GM19468 (cell line): ENCODE results near the gene RAD51B.
"Not testable (repeated sequence)": the region's sequence is repeated elsewhere in the genome, so short reads cannot be mapped to it uniquely, and the experiment has no call there.

Experiments
- ATAC-seq: cut with Tn5 transposase; IDR thresholded peaks from one replicate; pipeline ENCODE4 v1.9.1; 2021; ENCODE audit warnings: mild to moderate bottlenecking, moderate library complexity, moderate number of reproducible peaks; ENCODE audit not compliant: unreplicated experiment; ENCODE audit errors: extremely low read depth

Gene RAD51B

GRCh38 chr14:68254669-68255527, 435.3 kb downstream of the RAD51B start:
- no peak for ATAC-seq

GRCh38 chr14:68255693-68256178, 436.2 kb downstream of the RAD51B start:
- ATAC-seq, result no peak

- ATAC-seq, result no peak
These were observed 438.4 kb downstream of the RAD51B start for GRCh38 chr14:68257969-68258368.

DNA sequence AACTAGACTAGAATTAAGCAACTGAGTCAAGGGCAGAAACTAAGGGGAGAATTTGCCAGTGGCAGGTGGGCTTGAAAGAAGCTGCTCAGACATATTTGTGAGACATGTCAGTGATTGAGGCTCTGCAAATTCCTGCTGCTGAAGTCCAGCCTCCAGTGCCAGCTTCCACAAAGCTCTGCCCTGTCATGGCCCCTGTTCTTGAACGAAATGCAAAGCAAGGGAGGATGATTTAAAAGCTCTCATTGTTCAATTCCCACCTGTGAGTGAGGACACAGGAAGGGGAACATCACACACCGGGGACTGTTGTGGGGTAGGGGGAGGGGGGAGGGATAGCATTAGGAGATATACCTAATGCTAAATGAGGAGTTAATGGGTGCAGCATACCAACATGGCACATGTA, 439.4 kb downstream of the RAD51B start:
- ATAC-seq, result not testable (repeated sequence)

- no peak for ATAC-seq
These were observed 440.5 kb downstream of the RAD51B start for GRCh38 chr14:68260121-68260520.

DNA sequence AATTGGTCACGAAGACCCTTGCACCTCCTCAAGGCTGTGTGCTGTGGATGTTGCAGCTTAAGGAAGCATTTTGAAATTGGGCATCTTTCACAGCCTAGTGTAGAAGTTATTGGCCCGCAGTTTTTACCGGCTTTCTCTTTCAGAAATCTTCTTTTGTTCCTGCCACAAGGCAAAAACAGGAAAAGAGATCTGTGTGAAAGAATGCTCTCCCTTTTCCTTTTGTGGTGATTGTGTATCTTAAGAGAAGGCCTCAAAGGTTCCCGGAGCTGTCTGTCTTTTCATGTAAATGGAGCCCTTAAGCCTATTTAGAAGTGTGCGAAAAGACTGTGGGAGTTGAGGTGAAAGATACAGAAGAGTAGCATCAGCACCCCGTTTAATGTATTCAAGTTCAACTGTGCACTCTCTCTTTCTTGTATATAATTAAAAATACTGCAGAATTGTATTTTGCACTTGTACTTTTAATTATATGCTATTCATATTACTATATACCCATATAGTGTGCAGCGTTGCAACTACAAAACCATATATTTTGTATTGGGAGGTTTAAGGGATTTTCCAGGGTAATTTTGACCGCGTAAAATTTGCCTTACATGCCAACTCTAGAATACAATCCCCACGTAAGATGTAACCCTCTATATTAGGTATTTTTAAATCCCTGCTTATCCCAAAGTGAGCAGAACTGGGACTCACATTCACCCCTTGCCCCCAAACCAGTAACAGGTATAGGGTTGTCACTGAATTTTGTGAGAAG, 441.7 kb downstream of the RAD51B start:
- no peak for ATAC-seq

DNA sequence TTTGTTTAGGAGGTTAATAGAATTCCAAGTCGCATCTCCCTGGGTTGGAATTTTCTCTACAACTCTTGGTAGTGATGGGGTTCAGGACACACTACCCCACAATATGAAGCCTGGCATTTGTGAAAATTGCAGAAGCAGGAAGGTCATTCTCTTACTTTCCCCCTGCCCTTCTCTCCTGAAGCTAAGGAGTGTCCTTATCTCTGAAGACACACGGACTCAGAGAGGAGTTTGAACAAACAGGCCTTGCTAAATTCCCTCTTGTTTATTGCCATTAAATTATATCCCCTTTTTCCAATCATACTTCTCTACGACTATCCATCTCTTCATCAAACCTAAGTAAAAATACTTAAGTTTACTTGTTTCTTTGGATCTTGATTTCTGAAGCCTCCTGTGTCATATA, 443.0 kb downstream of the RAD51B start:
- no peak for ATAC-seq

DNA sequence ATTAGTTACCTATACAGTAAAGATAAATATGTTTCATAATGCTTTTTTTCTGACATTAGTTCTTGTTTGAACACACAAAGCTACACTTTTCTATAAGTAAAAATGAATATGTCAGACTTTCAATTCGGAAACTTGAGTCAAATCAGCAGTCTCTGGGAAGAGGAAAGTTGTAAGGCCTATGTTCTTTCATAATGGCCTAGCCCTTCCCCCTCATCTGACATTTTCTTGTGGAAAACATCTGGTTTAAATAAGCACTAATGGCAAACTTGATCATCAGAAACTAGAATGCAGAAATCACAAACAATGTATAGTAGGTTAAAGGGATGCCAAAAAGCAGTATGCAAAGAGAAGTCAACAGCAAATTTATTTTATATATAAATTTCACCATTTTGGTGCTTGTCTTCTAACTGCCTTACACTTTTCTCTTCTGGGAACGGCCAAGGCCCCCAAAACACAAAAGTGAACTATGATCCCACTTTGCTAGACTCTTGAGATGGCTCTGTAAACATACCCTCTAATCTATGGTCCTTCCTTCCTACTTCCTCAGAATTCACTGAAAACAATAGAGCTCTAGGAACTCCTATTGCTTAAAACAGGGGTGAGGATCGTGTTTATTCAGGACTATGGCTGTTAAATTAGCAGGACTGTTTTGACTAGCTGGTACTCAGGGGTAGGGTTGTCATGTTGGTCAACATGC, 444.1 kb downstream of the RAD51B start:
- ATAC-seq, result no peak

GRCh38 chr14:68264260-68264569, 444.6 kb downstream of the RAD51B start:
- ATAC-seq, result no peak

- ATAC-seq, result no peak
These were observed 447.4 kb downstream of the RAD51B start for GRCh38 chr14:68266998-68267397.

- ATAC-seq, result no peak
These were observed 448.6 kb downstream of the RAD51B start for GRCh38 chr14:68268197-68268596.

- ATAC-seq, result no peak
These were observed 449.1 kb downstream of the RAD51B start for GRCh38 chr14:68268719-68269118.

DNA sequence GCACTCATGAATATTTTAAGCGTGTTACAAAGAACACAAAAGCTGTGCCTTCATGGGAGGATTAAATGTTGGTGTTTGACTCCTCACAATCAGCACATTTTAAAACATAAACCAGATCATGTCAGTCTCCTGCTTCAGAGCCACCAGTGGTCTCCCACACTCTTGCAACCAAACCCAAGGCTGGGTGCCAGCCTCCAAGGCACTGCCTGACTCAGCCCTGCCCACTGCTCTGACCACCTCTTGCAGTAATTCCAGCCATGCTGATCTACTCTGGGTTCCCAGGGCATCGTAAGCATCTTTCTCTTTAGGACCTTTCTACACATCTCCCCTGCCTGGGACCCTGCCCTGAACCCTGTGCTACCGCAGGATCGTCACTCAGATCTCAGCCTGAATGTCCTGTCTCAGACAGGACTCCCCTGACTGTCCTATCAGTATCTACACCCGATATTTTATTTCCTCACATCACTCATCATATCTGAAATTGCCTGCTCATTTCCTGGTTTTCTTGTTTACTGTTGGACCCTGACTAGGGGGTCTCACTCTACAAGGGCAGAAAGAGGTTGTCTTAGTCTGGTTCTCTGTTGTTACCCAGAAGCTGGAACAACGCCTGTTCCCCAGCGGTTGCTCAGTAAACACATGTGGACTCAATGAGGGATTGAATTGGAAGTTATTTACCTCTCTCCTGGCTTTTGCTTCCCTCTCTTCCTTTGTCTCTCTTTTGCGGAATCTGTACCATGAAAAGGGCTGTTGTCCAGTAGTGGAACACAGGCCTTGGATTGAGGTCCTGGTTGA, 449.8 kb downstream of the RAD51B start:
- ATAC-seq, result no peak

DNA sequence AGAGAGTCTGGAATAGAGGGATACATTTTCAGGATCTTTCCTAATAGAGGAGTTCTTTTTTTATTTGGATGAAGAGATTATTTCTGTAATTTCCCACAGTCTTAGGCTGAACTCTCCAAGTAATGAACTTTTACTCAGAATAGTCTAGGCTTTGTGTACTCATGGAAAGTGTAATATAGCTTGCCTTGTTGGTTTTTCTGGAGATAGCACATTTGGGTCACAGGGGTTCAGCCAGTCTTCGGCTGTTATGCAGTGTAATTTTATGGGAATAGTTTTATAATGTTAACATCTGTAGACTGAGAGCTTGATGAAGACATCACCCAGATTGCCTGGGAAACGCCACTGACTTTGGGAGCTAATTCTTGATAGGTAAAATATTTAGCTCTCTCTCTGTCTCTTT, 450.8 kb downstream of the RAD51B start:
- no peak for ATAC-seq

GRCh38 chr14:68271913-68272391, 452.4 kb downstream of the RAD51B start:
- ATAC-seq, result no peak

DNA sequence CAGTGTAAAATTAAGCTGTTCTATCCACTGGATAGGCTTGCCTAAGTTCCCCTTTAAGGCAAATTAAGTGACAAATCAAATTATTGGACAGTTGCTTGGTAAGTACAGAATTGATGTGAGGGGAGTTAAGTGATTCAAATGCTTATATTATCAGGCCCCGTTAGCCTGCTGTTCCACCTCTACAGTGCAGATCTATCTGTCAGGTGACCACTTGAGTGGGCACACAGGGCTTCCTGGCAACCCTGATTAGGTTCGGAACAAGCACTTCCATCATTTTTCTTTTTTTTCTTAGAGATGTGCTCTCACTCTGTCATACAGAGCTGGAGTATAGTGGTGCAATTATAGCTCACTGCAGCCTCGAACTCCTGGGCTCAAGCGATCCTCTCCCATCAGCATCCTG, 453.8 kb downstream of the RAD51B start:
- no peak for ATAC-seq

DNA sequence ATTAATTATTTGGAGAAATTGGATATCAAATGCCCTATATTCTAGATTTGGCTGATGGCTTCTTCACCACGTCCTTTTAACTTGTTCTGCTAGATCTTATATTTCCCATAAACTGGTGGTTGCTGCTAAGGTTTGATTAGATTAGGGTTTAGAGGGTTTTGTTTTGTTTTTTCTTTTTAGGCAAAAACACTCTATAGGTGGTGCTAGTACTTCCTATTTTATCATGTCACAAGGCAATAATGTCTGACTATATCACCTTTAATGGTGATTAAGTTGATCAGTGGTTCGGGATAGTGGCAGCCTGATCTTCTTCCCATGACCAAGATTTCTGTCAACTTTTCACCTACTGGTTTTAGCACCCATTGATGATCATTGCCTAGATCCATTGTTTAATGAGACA, 455.1 kb downstream of the RAD51B start:
- ATAC-seq, result no peak

GRCh38 chr14:68278576-68279436, 459.2 kb downstream of the RAD51B start:
- no peak for ATAC-seq

DNA sequence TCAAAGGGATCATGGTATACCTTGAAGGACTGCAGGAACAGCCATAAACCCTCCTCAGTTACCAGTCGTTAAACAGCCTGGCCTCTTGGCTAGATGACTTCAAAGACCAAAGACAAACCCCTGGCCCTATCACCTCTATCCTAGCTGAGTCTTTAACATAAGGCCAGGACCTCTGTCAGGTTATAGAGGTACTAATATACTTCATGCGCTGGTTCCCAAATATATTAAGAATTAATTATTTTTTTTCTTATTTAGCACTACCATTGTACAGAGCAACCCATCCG, 459.8 kb downstream of the RAD51B start:
- no peak for ATAC-seq
